HepG2 (cell line): Measurements from ENCODE around the gene SYNE1.

Source experiments
- ASH2L ChIP-seq: fragments of 300-600, 200-600 bp; sonication (generic); IDR thresholded peaks from 2 replicates; pipeline ENCODE4 v1.7.0; 2017; ENCODE audit warnings: low read depth, mild to moderate bottlenecking, moderate library complexity, mixed read lengths, low read length; ENCODE audit not compliant: insufficient read length
- CTCF ChIP-seq: sonication (generic); formaldehyde crosslinking; IDR thresholded peaks from 2 replicates; pipeline ENCODE4 v1.5.0; 2020; ENCODE audit warnings: mild to moderate bottlenecking, missing genetic modification reagents, moderate library complexity
- FOSL1 ChIP-seq: sonication (generic); formaldehyde crosslinking; IDR thresholded peaks from 2 replicates; pipeline ENCODE4 v1.9.0; 2021; ENCODE audit warnings: missing genetic modification reagents, borderline replicate concordance
- FOXJ3 ChIP-seq: sonication (generic); formaldehyde crosslinking; IDR thresholded peaks from 2 replicates; pipeline ENCODE4 v1.4.0; 2020; ENCODE audit warnings: missing genetic modification reagents, mild to moderate bottlenecking, borderline replicate concordance
- IRF2 ChIP-seq: IDR thresholded peaks from 2 replicates; pipeline ENCODE4 v1.6.1; 2018; ENCODE audit warnings: missing genetic modification reagents, missing compliant biosample characterization
- JUN ChIP-seq: sonication (generic); formaldehyde crosslinking; IDR thresholded peaks from 2 replicates; pipeline ENCODE4 v1.4.0; 2020; ENCODE audit warnings: mild to moderate bottlenecking, missing genetic modification reagents
- MLLT10 ChIP-seq: sonication (generic); formaldehyde crosslinking; IDR thresholded peaks from 2 replicates; pipeline ENCODE4 v1.4.0; 2020; ENCODE audit warnings: missing genetic modification reagents

GRCh38 chr6:152268846-152269442, 368.2 kb downstream of the SYNE1 start:
- no peak for TF ChIP-seq ASH2L
- TF ChIP-seq IRF2 (CRISPR knock-in tag): no peak
- no peak for TF ChIP-seq MLLT10 (CRISPR knock-in tag)
- no peak for TF ChIP-seq FOSL1 (CRISPR knock-in tag)
- no peak for TF ChIP-seq CTCF (CRISPR knock-in tag)
- TF ChIP-seq FOXJ3 (CRISPR knock-in tag): no peak
- TF ChIP-seq JUN (CRISPR knock-in tag): no peak
